Stimulated activated CD8-positive, alpha-beta memory T cell treated with anti-CD3 and anti-CD28 coated beads, Interleukin-4, amount 100 ng/mL, for 1 hour (primary cell): ENCODE data around the gene FOXF1.

Experiments
- DNase-seq, 2 donors: peaks; one replicate each; pipeline ENCODE4 v3.0.0-alpha.2; 2020; ENCODE audit warnings: low read depth in 2 of 2, low spot score in 1 of 2

FOXF1 gene

GRCh38 chr16:86532526-86532815, 22.1 kb downstream of the FOXF1 start:
- no peak for DNase-seq

GRCh38 chr16:86533076-86533475, 22.7 kb downstream of the FOXF1 start:
- no peak for DNase-seq

- DNase-seq, result no peak
Observed at GRCh38 chr16:86533767-86534351, 23.5 kb downstream of the FOXF1 start.

- no peak for DNase-seq
Observed at GRCh38 chr16:86534779-86535615, 24.7 kb downstream of the FOXF1 start.

GRCh38 chr16:86536621-86537020, 26.3 kb downstream of the FOXF1 start:
- no peak for DNase-seq

GRCh38 chr16:86537486-86537885, 27.2 kb downstream of the FOXF1 start:
- no peak for DNase-seq

- DNase-seq, result no peak
Observed at GRCh38 chr16:86538196-86538780, 28.0 kb downstream of the FOXF1 start.

GRCh38 chr16:86540894-86541293, 30.6 kb downstream of the FOXF1 start:
- DNase-seq, result no peak

GRCh38 chr16:86541560-86541959, 31.2 kb downstream of the FOXF1 start:
- no peak for DNase-seq

GRCh38 chr16:86542756-86543750, 32.7 kb downstream of the FOXF1 start:
- DNase-seq, result no peak

GRCh38 chr16:86545481-86545880, 35.2 kb downstream of the FOXF1 start:
- DNase-seq, result no peak

GRCh38 chr16:86545954-86546637, 35.8 kb downstream of the FOXF1 start:
- no peak for DNase-seq

- no peak for DNase-seq
Observed at GRCh38 chr16:86546638-86547013, 36.3 kb downstream of the FOXF1 start.

GRCh38 chr16:86547286-86547685, 37.0 kb downstream of the FOXF1 start:
- no peak for DNase-seq

- DNase-seq, result no peak
Observed at GRCh38 chr16:86549076-86549892, 39.0 kb downstream of the FOXF1 start.

- DNase-seq, result no peak
Observed at GRCh38 chr16:86549893-86550190, 39.5 kb downstream of the FOXF1 start.

- DNase-seq, result no peak
Observed at GRCh38 chr16:86550281-86550680, 40.0 kb downstream of the FOXF1 start.

GRCh38 chr16:86553356-86553755, 43.0 kb downstream of the FOXF1 start:
- no peak for DNase-seq

GRCh38 chr16:86554599-86554916, 44.2 kb downstream of the FOXF1 start:
- DNase-seq, result no peak

- peak; percentile 94 for DNase-seq
Observed at GRCh38 chr16:86554917-86555703, 44.8 kb downstream of the FOXF1 start, which contains the start of gene MTHFSD. TSS of gene MTHFSD (minus strand) at chr16:86555235. CDS start at chr16:86555184, 51 bp downstream.
